Epithelial cell of esophagus (primary cell): ENCODE measurements around the gene FYCO1.

ENCODE experiments used
- DNase-seq: peaks from one replicate; pipeline ENCODE4 v3.0.0; 2010; ENCODE audit warnings: low read depth
- H3K4me3 ChIP-seq: 2 replicates; pipeline ENCODE4 v1.5.1; 2011; ENCODE audit warnings: mild to moderate bottlenecking, low read length, control low read depth
- CTCF ChIP-seq: IDR thresholded peaks from 2 replicates; pipeline ENCODE4 v1.5.1; 2011; ENCODE audit warnings: low read depth, mild to moderate bottlenecking, low read length, control low read depth, inconsistent platforms; ENCODE audit not compliant: insufficient read depth; ENCODE audit errors: missing control alignments

Gene FYCO1

GRCh38 chr3:45948311-45948781, 47.3 kb downstream of the FYCO1 start:
- no peak overlapping the region for H3K4me3 ChIP-seq
- DNase-seq, result no peak

GRCh38 chr3:45947361-45947760, 48.3 kb downstream of the FYCO1 start:
- H3K4me3 ChIP-seq, result no peak overlapping the region
- DNase-seq, result no peak
- TF ChIP-seq CTCF, result no peak

More at GRCh38 chr3:45948311-45948781, 47.3 kb downstream of the FYCO1 start:
- TF ChIP-seq CTCF, result no peak

- DNase-seq, result no peak
- no peak overlapping the region for H3K4me3 ChIP-seq
- no peak for TF ChIP-seq CTCF
These were observed 48.7 kb downstream of the FYCO1 start for GRCh38 chr3:45946875-45947274.

GRCh38 chr3:45946307-45946706, 49.3 kb downstream of the FYCO1 start:
- no peak overlapping the region for H3K4me3 ChIP-seq
- DNase-seq, result no peak
- TF ChIP-seq CTCF, result no peak

- H3K4me3 ChIP-seq, result no peak overlapping the region
- DNase-seq, result no peak
These were observed 50.6 kb downstream of the FYCO1 start for GRCh38 chr3:45944830-45945620.

GRCh38 chr3:45943207-45943846, 52.3 kb downstream of the FYCO1 start, which contains the start of gene CXCR6:
CXCR6 (plus strand) TSS chr3:45943464; CDS start chr3:45946482, 3,018 bp downstream.
- no peak for TF ChIP-seq CTCF
- no peak within 1 kb of the TSS for H3K4me3 ChIP-seq
- no peak for DNase-seq

More at GRCh38 chr3:45944830-45945620, 50.6 kb downstream of the FYCO1 start:
- no peak for TF ChIP-seq CTCF
